Activated gamma-delta T cell treated with anti-CD3 and anti-CD28 coated beads, Interleukin-2, amount 50 U/mL, for 16 hours (primary cell): Measurements from ENCODE around the gene ESYT2.
"Not testable (repeated sequence)": the region's sequence is repeated elsewhere in the genome, so short reads cannot be mapped to it uniquely, and the experiment has no call there.

Experiments used
- DNase-seq: peaks from one replicate; pipeline ENCODE4 v3.0.0-alpha.2; 2020; ENCODE audit warnings: low read depth

The ESYT2 gene

DNA sequence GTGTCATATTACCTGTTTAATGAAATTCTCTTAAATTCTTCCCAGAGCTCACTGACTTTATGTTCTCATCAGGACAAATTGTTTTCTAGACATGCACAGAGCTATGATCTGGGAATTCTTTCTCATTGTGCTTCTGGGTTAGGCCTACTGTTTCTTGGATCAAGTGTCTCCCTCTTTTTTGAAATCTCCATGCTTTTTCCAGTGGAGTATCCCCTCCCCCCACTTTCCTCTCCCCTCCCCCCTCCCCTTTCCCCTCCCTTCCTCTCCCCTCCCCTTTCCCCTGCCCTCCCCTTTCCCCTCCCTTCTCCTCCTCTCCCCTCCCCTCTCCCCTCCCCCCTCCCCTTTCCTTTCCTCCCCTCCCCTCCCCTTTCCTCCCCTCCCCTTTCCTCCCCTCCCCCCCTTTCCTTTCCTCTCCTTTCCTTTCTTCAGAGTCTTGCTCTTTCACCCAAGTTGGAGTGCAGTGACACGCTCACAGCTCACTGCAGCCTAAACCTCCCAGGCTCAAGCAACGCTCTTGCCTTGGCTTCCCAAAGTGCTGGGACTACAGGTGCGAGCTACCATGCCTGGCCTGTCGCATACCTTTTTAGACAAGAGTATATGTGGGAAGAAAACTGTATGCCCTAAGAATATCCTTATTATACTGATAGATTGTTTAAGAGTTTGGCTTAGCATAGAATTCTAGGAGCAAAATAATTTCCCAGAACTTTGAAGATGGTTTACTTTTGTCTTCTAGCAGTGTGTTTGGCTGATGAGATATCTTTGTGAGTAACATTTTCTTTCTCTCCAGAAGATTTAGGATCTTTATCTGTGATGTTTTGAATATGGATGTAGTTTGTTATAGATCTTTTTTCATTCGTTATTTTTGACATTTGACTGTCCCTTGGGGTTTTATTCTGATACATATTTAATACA lies 29.5 kb upstream of the ESYT2 start:
- DNase-seq = no peak

DNA sequence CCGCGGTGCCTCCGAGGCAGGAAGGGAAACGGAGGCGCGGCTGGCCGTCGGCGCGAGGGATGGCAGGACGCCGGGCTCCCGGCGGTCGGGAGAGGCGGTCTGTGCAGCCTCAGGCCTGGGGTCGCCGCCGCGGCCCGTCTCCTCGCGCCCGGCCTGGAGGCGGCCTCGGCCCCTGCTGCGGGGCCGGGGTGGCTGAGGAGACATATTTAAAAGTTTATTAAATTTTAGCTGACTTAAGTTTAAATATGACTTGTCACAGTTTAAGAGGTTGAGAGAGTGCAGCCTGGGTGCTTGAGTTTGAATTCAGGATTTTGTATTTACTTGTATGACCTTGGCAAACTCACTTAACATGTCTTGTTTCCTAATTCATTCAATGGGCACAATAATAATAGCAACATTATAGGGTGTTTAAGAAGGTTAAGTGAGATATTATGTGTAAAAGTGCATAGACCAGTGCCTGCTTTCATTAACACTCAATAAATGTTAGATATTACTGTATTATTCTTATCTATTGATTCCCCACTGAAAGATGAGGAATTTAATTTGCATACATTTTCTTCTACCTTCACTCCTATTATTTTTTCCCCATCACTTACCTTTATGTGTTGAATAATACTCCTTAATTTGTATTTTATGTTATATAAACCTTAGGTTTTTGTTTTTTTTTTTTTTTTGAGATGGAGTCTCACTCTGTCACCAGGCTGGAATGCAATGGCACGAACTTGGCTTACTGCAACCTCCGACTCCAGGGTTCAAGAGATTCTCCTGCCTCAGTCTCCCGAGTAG lies 27.8 kb upstream of the ESYT2 start:
- DNase-seq = no peak

DNA sequence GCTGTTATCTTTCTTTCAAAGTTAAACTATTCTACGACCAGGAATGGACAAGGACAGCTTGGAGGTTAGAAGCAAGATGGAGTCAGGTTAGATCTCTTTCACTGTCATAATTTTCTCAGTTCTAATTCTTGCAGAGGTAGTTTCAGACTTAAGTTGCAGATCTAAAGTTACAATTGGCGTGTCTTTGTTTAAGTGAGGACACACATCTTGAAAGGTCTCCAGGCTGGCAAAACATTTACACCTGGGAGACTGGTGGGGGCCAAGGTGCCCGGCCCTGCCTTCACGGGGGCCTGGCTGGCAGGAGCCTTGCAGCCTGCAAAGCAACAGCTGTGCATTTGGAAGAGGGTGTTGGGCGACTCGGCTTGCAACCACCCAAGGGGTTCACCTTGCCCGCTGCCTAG lies 25.4 kb upstream of the ESYT2 start:
- no peak for DNase-seq

DNA sequence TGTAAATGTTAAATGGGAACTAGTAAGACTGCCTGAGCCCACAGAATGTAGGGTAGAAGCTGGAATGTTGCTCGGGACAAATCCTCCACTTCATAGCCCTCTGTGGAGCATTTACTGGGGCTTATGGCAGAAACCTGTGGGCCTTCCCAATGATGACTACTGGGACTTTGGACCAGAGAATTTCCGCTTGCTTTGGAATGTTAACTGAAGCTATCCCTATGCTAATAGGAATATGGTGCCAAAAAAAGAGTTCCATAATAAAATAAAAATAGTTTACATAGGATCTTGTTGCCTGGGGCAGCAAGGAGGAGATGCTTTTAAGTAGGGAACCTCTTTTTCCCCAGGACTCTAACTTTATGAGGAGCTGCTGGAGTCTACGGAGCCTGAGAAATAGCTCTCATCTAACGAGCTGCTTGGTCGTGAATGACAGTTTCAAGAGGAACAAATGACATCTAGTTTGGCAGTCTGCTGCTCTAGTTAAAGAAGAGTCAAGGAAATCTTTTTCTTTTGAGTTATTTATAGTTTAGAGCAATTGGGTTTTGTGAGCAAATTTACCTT lies 21.3 kb upstream of the ESYT2 start:
- DNase-seq = no peak

DNA sequence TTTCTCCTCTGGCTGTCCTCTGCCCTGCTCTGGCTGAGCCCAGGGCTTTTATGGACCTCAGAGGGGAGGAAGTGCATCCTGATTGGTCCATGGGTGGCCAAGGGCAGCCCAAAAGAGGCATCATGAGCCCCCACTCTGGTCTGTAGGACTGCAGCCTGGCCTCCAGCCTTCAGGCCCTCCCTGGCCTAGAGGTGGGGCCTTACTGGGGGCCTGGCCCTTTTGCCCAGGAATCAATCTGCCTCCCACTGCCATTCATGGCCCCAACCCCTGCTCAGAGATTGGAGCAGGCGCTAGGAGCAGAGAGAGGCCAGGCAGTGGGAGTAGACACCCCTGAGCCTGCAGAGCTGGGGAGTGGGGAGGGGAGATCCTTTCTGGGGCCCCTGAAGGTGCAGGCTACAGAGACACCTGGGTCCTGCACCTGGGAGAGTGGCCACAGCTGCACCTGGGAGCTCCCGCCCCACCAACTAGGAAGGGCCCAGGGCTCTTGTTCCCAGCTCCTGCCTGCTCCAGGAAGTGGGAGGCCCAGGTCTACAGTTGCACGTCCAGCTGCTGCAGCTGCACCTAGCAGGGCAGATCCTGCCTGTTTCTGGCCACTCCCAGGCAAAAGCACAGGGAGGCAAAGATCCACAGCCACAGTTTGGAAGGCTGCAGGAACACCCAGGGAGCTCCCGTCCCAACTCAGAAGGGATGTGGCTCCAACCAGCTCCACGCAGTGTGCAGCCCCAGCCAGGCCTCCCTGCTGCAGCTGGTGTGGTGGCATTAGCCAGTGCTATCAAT lies 20.6 kb upstream of the ESYT2 start:
- DNase-seq = no peak

DNA sequence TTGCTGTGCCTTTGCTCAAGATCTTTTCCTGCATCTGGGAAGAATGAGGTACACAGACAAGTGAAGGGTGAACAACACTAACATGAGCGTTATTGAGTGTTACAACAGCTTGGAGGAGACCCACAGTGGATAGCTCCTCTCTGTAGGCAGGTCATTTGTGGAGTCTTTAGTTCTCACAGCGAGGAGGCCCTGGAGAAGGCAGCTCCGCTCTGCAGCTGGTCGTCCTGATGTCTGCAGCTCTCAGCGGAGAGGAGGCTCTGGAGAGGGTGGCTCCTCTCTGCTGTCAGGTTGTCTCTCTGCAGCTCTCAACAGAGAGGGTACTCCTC lies 20.1 kb upstream of the ESYT2 start:
- no peak for DNase-seq

DNA sequence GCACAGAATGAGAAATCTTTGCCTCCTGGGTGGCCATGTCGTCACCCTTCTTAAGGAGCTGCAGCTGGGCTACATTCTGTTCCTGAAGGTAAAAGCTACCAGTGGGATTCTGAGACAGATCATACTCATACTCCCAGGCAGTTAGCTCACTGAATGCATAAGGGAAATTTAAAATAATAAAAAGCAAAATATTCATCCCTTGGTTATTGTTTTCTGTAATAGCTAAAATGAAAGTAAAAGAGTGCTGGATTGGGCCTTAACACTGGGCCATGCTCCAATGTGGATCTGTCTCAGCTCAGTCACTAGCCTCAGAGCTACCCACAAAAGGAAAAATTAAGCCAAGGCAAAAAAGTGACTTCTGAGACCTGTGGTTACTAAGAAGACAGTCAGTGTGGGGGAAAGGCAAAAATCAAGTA lies 18.1 kb upstream of the ESYT2 start:
- DNase-seq = no peak

DNA sequence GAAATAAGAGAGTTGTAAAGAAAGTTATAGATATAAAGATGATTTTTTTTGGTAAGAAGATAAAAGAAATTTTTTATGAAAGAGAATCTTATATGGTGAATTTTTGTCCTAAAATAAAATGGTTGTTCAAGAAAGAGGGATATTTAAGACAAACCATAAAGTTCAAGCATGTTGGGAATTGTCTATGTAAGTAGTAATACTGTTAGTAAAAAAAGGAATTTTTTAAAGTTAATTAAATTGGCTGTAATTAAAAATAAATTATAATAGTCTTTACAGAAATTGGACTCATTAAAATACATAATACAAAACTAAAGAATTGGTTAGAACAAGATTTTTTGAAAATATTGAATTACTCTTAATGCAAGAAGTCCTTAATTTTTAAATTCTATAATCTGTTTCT lies 17.0 kb upstream of the ESYT2 start:
- no peak for DNase-seq

DNA sequence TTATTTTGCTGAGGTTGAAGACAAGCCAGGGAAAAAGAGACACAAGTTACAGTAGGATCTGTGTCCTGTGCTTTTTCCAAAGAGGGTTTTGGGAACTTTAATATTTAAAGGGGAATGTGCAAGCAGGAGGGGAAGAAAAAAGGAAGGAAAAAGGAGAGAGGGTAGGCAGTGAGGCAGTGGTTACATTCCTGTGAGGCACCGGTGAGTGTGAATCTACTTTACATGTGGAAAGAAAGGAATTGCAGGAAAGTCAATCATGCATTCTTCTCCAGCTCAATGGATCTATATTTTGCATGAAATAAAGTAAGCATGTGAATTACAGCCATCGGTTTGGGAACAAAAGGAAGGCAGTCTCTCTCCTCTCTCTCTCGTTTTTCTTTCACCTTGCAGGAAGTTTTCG lies 14.5 kb upstream of the ESYT2 start:
- DNase-seq = no peak

DNA sequence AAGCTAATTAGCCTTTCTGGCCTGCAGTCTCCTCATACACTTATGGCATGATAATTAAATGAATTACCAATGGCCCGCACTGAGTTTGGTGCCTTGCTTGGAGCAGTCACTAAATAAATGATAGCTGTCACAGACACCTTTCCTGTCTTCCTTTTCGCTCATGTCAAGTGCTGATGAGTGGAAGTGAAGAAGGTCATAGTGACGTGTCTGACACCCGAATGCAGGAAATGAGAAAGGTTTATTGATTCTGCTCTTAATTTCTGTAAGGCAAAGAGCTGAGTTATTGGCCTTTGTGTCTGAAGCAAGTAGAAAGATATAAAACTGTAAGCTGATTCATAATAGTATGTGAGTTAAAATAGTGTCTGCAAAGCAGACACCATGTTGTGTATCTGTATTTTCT lies 13.2 kb upstream of the ESYT2 start:
- DNase-seq = no peak

DNA sequence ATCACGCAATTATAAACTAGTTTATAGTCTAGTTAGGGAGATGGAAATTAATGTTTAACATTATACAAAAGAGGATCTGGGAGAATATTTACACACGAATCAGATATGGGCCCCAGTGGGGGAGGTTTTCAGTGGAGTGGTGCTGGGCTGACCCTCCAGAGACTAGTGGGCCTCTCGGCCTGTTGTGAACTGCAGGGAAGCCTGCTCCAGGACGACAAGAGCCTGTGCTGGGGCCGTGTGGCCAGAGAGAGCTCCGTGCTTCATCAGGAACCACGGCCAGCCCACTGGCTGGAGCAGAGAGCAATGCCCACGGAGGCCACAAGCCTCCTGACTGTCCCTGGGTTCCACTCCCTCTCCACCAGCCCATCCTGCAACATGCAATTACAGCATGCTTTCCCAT lies 11.3 kb upstream of the ESYT2 start:
- no peak for DNase-seq

DNA sequence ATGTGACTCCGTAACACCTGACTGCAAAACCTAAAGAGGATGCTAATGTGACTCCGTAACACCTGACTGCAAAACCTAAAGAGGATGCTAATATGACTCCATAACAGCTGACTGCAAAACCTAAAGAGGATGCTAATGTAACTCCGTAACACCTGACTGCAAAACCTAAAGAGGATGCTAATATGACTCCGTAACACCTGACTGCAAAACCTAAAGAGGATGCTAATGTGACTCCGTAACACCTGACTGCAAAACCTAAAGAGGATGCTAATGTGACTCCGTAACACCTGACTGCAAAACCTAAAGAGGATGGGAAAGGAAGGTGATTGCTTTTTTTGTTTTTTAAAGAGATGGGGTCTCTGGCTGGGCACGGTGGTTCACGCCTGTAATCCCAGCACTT lies 9.9 kb upstream of the ESYT2 start:
- DNase-seq = not testable (repeated sequence)

DNA sequence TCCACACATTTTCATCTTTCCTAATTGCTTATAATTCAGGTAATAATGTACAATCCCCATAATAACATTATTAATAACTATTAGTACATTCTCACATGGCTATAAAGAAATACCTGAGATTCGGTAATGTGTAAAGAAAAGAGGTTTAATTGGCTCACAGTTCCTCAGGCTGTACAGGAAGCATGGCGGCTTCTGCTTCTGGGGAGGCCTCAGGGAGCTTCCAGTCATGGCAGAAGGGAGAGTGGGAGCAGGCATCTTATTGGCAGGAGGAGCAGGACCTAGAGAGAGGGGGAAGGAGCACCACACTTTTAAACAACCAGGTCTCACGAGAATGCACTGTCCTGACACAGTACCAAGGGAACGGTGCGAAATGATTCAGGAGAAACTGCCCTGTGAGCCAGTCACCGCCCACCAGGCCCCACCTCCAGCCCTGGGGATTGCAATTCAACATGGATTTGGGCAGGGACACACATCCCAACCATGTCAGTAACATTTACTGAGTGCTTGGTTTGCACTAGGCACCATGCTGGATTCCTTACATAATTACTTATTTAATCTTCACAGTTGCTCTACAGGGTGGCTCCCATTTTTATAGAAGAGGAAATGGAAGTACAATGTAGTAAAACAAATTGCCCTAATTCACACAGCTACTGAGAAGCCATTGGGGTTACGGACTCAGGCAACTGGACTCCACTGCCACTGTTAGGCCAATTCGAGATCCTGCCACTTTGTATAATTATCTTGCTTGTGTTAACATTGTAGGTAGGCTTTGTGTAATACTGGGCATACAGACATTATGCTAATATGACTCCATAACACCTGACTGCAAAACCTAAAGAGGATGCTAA lies 8.7 kb upstream of the ESYT2 start:
- DNase-seq = no peak

DNA sequence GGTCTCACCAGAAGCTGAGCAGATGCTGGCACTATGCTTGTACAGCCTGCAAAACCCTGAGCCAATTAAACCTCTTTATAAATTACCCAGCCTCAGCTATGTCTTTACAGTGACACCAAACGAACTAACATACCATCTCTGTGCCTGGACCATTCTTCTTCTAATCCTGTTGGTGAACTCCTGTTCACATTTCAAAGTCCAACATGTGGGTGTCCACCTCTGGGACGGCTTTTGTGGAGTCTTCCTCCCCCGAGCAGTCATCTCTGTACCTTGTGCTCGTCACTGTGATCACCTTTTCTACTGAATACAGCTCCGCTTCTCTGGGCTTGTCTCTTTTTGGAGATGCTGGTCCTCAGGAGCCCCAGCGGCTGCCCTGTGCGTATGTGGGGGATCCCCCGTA lies 7.4 kb upstream of the ESYT2 start:
- DNase-seq = no peak

DNA sequence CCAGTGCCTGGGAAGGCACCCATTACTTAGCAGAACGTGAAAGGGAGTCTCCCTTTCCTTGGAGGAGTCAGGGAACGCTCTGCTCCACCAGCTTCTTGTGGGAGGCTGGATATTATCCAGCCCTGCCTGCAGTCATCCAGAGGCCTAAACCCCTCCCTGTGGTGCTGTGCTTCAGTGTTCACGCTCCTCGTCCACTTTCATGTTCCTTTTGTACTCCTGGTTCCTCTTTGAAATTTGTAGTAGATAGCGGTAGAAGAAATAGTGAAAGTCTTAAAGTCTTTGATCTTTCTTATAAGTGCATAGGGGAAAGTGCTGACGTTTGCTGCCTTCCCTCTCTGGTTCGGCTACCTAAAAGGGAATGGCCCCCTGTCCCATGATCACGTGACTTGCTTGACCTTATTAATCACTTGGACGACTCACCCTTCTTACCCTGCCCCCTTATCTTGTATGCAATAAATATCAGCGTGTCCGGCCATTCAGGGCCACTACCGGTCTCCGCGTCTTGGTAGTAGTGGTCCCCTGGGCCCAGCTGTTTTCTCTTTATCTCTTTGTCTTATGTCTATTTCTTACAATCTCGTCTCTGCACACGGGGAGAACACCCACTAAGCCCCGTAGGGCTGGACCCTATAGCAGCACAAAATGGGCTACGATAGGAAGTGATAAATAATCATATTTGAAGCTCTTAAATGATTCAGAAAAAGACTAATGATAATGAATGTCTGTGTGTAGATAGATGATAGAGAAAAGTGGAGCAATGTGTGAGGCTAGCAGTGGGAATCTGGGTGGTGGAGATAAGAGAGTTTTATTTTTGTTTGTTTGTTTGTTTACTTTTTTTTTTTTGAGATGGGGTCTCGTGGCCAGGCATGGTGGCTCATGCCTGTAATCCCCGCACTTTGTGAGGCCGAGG lies 5.8 kb upstream of the ESYT2 start:
- no peak for DNase-seq

DNA sequence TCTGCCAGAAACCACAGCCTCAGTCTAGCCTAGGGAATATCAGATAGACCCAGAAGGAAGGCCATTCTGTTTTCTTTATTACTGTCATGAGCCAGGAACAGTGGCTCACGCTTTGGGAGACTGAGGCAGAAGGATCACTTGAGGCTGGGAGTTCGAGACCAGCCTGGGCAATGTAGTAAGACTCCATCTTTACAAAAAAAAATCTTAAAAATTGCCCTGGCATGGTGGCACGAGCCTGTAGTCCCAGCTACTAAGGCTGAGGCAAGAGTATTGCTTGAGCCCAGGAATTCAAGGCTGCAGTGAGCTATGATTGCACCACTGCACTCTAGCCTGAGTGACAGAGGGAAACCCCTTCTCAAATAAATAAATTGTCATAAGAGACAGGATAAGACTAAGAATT lies 3.7 kb upstream of the ESYT2 start:
- DNase-seq = no peak

DNA sequence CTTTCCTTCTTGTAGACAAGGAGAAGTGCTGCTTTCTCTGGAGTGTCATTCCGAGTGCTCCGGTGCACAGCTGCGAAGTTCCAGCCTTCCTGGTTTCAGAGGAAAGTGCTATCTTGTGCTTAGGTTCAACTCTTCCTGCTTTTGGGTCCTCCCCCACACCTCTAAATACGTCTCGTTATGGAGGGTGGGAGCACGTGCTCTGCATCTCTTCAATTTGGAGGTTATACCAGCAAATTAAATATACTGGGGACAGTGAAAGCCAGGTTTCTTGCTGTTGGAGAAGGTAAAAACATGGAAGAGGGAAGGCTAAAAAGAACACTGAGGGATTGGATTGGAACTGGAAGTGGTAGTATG lies 2.4 kb upstream of the ESYT2 start:
- no peak for DNase-seq

DNA sequence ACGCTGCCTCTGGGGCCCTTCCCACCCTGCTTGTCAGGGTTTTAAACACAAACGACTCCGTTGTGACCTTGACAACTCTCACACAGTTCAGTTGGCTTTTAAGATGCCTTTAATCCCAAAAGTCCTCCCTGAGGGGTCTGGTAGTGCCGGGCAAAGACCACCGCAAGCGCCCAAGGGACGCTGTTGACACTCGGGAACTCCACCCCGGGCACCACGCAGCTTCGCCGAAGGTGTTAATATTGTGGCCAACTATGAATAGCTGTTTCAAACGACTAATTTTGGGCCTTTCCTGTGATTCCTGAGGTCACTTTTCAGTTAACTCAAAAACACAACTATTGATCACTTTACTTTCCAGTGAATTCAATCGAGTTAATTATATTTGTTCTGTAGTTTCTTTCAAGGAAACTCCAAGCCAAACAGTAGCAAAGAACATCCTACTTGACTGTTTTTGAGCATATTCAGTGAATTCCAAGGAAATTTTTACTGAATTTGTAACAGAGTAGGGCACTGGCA lies 958 bp upstream of the ESYT2 start:
- DNase-seq = no peak

DNA sequence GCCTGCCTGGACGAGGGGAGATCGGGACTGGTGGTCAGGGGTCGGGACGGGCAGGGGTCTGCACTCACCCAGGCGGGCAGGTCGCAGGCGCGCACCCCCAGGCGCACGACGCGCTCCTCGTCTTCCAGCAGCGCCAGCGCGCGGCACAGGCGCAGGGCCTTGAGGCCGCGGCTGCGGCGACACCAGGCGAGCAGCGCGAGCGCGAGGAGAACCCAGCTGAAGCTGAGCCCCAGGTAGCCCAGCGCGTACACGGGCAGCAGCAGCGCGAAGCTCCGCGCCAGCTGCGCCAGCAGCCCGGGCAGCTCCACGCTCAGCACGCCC lies 328 bp downstream of the ESYT2 start:
- DNase-seq = peak; percentile 50
